ENCODE results near the gene EDEM2.

DNA sequence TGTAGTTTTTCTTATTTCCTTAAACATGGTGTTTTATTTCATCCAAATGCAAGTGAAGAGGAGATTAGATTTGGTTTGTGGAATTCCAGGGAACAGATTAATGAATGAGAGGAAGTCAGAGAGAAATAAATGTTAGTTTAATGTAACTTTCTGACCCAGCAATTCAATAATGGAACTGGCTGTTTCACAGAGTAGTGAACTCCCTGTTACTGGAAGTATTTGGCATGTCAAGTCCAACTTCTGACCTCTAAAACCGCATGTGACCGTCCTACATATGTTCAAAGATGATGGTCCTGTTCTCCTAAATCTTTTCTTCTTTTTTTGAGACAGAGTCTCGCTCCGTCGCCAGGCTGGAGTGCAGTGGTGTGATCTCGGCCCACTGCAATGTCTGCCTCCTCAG, 43.4 kb upstream of the EDEM2 start:
- TF ChIP-seq, protein P1, sequence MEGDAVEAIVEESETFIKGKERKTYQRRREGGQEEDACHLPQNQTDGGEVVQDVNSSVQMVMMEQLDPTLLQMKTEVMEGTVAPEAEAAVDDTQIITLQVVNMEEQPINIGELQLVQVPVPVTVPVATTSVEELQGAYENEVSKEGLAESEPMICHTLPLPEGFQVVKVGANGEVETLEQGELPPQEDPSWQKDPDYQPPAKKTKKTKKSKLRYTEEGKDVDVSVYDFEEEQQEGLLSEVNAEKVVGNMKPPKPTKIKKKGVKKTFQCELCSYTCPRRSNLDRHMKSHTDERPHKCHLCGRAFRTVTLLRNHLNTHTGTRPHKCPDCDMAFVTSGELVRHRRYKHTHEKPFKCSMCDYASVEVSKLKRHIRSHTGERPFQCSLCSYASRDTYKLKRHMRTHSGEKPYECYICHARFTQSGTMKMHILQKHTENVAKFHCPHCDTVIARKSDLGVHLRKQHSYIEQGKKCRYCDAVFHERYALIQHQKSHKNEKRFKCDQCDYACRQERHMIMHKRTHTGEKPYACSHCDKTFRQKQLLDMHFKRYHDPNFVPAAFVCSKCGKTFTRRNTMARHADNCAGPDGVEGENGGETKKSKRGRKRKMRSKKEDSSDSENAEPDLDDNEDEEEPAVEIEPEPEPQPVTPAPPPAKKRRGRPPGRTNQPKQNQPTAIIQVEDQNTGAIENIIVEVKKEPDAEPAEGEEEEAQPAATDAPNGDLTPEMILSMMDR (IDR thresholded peaks at IDR 0.05), result no peak
- no peak for TF ChIP-seq POLR2A (IDR thresholded peaks at IDR 0.05; ENCODE audit: low read depth)
- no peak for TF ChIP-seq EP300 (IDR thresholded peaks at IDR 0.05)
- TF ChIP-seq POLR2AphosphoS5 (IDR thresholded peaks at IDR 0.05), result no peak

All from esophagus muscularis mucosa (tissue), 4 donors.